OCI-M1 (cell line): ENCODE results near the gene UBE3D.
A peak's percentile ranks its signal among the peaks of the same experiment; 100 is the strongest.
"Not testable (repeated sequence)": the region's sequence is repeated elsewhere in the genome, so short reads cannot be mapped to it uniquely, and the experiment has no call there.

Source experiments
- DNase-seq: peaks from one replicate; lab custom pipeline; 2025; lab: John Stamatoyannopoulos, UW

Gene UBE3D

DNA sequence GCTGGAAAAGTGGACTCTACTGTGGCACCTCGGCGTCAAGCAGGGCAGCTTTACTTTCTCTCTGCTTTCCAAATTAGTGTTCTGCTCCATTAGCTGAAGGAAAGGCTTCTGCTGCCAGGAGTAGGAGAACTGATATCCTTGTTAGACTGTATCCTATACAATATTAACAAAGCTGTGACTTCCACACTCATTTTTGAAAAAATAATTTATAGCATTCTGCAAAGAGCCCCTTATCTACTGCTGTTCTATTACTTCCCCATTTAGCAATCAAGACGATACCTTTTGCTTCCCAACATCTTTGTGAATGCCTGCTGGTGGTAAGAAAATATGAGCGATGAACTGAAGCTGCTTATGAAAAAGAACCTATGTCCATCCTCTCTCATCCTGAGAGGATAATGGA, 151.1 kb downstream of the UBE3D start:
- peak; percentile 14 for DNase-seq

DNA sequence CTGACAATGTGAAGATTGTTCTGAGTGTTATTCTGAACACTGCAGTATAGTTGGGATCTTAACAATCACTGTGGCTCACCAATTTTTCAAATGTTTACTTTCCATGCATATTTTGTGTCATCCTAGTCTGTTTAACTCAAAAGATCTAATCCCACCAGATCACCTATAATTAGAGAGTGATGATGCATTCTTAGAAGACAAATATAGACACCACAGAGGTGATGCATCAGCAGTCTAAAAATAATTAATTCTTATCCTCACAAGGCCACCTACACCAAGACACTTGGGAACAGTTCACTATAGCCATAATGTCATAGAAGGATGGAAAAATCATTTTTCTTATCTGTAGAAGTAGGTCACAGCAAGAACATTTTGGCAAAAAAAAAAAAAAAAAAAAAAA, 154.8 kb downstream of the UBE3D start:
- DNase-seq = no peak

DNA sequence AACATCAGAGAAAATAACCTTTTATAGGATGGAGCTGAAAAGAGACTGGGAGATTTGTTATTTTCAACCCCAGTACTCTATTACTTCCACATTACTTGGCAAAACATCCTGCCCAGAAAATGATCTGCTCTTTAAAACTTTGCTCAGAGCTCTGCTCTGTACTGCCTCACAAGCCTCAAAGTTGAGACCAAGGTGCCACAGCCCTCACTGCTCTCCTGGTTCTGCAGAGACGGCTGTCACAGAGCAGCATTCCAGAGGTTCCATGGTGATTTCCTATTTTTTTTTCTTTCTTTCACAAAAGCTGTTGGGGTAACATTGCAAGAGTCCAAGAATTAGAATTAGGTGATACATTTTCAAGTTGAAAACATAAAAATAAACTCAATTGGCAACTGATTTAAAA, 155.2 kb downstream of the UBE3D start:
- no peak for DNase-seq

- no peak for DNase-seq
Measured at GRCh38 chr6:82909551-82909950, 156.1 kb downstream of the UBE3D start.

DNA sequence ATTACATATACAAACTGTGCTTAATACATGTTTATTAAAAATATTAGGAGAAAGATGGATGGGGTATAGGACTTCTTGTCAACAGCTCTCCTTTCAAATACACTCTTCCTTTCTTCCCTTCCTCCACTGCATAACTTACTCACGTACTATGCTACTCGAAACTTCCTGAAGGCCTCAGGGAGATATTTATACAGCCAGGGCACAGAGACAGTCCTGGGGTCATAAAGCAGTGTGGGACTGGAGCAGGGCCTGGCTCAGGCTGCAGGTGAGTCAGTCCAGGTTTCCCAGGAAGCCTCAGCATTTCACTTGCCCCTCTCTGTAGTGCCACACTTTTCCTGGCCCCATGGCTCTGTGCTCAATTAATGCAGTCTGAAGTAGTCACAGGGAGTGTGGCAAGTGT, 157.0 kb downstream of the UBE3D start:
- no peak for DNase-seq

GRCh38 chr6:82906951-82907350, 158.7 kb downstream of the UBE3D start:
- no peak for DNase-seq

GRCh38 chr6:82906489-82906888, 159.2 kb downstream of the UBE3D start:
- DNase-seq = peak; percentile 42

DNA sequence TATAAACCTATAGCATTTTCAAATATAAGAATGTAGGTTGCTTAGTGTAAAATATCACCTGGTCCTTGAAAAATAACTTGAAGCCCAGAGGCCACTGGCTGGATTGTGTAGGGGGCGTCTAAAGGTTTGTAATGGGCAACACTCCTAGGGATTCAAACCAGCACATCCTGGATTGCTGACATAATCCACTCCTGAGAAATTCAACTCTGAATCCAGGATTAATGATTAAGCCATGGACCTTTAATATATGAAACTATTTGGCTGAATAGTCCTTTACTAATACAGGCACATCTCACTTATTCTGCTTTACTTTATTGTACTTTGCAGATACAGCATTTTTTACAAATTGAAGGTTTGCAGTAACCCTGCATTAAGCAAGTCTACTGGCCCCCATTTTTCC, 160.8 kb downstream of the UBE3D start:
- no peak for DNase-seq

GRCh38 chr6:82904257-82904656, 161.4 kb downstream of the UBE3D start:
- DNase-seq = no peak

DNA sequence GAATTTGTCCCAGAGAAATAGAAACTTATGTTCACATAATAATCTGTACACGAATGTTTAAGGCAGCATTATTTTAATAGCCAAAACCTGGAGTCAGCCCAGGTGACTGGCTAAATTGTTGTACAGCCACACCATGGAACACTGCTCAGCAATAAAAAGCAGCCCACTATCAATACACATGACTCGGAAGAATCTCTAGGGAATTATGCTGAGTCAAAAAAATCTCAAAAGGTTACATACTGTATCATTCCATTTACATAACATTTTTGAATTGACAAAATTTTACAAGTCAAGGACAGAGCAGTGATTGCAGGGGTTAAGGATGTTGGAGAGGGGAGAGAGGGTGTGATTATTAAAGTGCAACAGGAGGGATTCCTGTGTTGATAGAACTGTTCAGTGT, 163.4 kb downstream of the UBE3D start:
- no peak for DNase-seq

DNA sequence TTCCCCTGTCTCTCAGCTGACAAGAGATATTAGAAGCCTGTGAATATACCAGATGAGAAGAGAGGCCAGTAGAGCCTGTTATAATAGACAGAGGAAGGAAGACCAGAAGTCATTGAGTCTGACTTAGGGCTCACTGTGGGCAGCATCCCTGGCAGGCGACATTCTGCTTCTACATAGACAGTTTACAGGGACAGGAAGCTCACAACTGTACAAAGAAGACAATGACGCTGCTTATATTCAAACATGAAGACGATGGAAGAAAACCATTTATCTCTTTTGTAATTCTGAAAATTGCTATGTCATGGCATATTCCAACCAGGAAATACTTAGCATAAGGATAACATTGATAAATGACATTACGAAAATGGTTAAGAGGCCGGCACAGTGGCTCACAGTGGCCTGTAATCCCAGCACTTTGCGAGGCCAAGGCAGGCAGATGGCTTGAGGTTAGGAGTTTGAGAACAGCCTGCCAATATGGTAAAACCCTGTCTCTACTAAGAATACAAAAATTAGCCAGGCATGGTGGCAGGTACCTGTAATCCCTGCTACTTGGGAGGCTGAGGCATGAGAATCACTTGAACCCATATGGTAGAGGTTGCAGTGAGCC, 170.9 kb downstream of the UBE3D start:
- peak; percentile 64 for DNase-seq

GRCh38 chr6:82893889-82894652, 171.6 kb downstream of the UBE3D start:
- DNase-seq = peak; percentile 67

DNA sequence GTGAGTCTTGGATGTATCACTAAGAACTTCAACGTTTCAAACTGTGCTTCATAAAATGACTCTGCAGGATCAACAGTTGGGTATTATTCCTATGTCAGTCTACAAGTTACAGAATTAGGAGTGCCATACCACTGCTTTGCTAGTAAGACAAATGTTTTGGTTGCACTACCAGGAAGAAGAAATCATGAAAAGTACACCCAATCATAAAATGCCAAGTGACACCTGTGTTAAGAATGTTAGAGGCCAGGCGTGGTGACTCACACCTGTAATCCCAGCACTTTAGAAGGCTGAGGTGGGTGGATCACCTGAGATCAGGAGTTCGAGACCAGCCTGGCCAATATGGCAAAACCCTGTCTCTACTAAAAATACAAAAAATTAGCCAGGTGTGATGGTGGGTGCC, 174.1 kb downstream of the UBE3D start:
- DNase-seq = not testable (repeated sequence)

- DNase-seq = no peak
Measured at GRCh38 chr6:82891076-82891475, 174.6 kb downstream of the UBE3D start.

DNA sequence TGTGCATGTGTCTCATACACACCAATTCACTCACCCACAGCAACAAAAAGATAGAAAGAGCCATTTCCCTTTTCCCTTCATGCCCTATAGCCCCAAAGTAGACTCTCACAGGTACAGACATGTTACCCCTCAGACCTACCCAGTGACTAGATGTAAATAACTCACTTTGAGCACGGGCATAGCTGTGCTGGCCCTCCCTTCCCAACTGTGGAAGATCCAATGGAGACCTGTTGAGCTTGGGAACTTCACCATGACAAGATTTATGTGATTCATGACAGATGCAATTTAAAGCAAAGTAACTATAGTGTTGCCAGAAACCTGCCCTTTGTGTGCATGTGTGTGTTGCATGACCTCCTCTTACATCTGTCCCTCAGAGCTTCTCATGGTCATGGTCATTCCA, 175.4 kb downstream of the UBE3D start:
- DNase-seq = no peak

- DNase-seq = no peak
Measured at GRCh38 chr6:82889143-82889542, 176.5 kb downstream of the UBE3D start.

DNA sequence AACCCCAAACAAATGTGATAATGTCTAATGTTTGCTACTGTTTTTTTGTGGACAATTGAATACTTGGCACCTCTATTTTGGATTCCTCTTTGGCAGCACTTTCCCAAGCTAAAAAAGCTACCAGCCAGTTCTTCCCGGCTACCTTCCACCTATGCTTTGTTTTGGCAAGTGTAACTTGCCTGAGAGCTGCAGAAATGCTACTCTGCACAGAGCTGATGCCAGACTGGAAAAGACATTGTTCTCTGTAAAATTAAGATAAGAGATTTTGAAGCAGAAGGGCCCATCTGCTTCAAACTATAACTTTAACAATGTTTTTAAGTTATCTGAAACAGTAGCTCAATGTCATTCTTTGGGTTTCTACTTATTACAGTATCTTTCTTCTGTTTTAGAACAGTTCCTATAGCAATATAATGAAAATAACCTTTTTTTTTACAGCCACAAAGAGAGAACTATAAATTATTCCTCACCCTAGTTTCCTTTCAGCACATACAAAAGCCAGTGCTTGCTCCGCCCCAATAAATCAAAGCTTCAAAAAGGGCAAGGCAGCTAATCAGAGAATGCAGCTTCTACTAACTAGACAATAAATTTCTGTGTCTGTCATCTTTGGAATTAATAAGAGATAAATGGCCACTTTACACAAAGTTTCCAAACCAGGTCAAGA, 183.1 kb downstream of the UBE3D start:
- DNase-seq = peak; percentile 39

DNA sequence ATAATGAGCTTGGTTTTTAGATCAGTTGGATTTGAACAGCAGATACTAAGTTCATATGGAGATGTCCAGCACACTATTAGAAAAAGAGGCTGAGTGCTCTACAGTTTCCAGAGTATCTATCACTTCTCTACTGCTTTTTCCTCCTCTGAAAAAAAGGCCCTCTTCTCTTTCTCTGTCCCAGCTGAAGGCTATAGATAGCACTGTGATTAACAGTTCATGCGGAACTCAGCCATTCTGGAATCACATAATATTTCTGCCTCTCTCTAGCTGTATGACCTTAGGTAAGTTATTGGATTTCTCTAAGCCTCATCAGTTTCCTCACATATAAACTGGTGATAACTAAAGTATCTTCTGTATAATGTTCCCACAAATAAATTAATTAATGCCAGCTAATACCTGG, 184.1 kb downstream of the UBE3D start:
- no peak for DNase-seq

- no peak for DNase-seq
Measured at GRCh38 chr6:82878812-82879211, 186.8 kb downstream of the UBE3D start.

- DNase-seq = no peak
Measured at GRCh38 chr6:82877213-82878195, 188.1 kb downstream of the UBE3D start.

DNA sequence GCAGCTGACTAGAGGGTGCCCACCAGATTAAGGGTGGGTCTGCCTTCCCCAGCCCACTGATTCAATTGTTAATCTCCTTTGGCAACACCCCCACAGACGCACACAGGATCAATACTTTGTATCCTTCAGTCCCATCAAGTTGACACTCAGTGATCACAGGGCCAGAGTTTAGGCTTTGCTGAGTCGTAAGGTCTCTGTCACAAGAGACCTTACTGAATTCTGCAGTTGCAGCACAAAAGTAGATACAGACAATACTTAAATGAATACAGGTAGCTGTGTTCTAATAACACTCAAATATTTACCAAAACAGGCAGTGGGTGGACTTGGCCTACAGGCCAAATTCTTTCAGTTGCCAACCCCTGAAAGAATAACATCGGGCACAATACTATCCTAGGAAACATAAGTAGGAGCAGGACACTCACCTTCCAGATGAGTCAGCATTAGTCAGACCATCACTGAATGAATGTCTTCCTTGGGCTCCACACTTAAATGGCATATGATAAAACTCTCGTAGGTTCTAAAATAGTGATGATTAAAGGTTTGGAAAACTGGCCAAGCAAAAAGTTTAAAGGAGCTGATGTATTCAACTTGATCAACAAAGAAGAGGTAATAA, 190.0 kb downstream of the UBE3D start:
- DNase-seq = no peak

DNA sequence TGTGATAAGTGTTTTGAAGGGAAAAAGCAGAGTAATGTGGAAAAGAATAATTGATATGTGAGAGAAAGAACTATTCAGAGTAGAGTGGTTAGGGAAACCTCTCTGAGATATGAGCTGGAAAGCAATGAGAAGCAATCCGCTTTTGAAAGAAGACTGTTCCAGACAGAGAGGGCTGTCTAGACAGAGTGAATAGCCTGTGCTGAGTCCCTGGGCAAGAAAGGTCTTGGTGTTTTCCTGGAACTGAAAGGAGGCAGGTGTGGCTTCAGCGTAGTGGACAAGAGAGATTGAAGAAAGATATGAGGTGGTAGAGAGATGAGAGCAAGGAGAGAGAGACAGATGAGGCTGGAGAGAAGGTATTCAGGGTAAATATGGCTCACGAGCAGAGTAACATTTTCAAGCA, 190.8 kb downstream of the UBE3D start:
- DNase-seq = no peak
